Spleen (tissue), 7 donors: Measurements from ENCODE around the gene CXorf65.

Experiments used
- CTCF ChIP-seq, 11 experiments: fragments of 200-600 bp in 7 of 11; fragments of 450-650 bp in 4 of 11; sonication (generic) in 4 of 11; IDR thresholded peaks in 8 of 11; conservative IDR thresholded peaks in 3 of 11; 1 replicate in 7 of 11; 2 replicates in 4 of 11; pipeline versions ENCODE4 v1.4.0 to v1.8.0; 2016 to 2021; ENCODE audit warnings: antibody characterized with exemption in 11 of 11, inconsistent platforms in 4 of 11, mild to moderate bottlenecking in 1 of 11
- POLR2A ChIP-seq, 3 donors: fragments of 450-650 bp; IDR thresholded peaks; one replicate each; pipeline ENCODE4 v1.5.1; 2017; ENCODE audit warnings: antibody characterized with exemption in 3 of 3, mild to moderate bottlenecking in 1 of 3
- POLR2AphosphoS5 ChIP-seq, 3 donors: sonication (generic); formaldehyde crosslinking; IDR thresholded peaks; one replicate each; pipeline ENCODE4 v1.5.1; 2017; ENCODE audit warnings: antibody characterized with exemption in 3 of 3
- donor health status: DM: no; HTN: no; CAD: no; lungs with moderate emphysema.
- donor health status: DM: no; HTN: no; CAD: no.
- donor health status: DM: no; HTN: no; CAD: no.

- TF ChIP-seq CTCF (IDR thresholded peaks at IDR 0.05 in 8 of 11, conservative IDR thresholded peaks at IDR 0.05 in 3 of 11) (peak; percentile 38 to 84 (median 73)), POLR2A (IDR thresholded peaks at IDR 0.05) (no peak), POLR2AphosphoS5 (IDR thresholded peaks at IDR 0.05) (peak in 1 of 3 donors; percentile 64)
Measured at GRCh38 chrX:71098302-71098701, 8.2 kb downstream of the CXorf65 start.
